Measurements from ENCODE around the gene INKA2.

GRCh38 chr1:111735858-111736544, 3.2 kb downstream of the INKA2 start:
- TF ChIP-seq REST (IDR thresholded peaks at IDR 0.05; ENCODE audit: borderline replicate concordance) (no peak), CTCF (IDR thresholded peaks at IDR 0.05; ENCODE audit: poor library complexity, severe bottlenecking) (no peak), SMC3 (conservative IDR thresholded peaks at IDR 0.05; ENCODE audit: poor library complexity) (no peak), EZH2 (IDR thresholded peaks at IDR 0.05; ENCODE audit: borderline replicate concordance, insufficient read depth, low read length, poor library complexity, severe bottlenecking) (no peak), MXI1 (conservative IDR thresholded peaks at IDR 0.05; ENCODE audit: poor library complexity, severe bottlenecking) (no peak), POLR2AphosphoS5 (IDR thresholded peaks at IDR 0.05) (no peak), EP300 (conservative IDR thresholded peaks at IDR 0.05; ENCODE audit: poor library complexity, severe bottlenecking) (no peak)

Measured in neural cell (in vitro differentiated cells).